Measurements from ENCODE around the gene FGD3. TPM values are rescaled to one million over a fixed set of nuclear protein-coding genes. Genes with fewer than 3 reads are reported as not detected.

FGD3 gene
- total RNA-seq, 2 donors from 2014 or later, result 1.8 to 2.3 TPM

DNA sequence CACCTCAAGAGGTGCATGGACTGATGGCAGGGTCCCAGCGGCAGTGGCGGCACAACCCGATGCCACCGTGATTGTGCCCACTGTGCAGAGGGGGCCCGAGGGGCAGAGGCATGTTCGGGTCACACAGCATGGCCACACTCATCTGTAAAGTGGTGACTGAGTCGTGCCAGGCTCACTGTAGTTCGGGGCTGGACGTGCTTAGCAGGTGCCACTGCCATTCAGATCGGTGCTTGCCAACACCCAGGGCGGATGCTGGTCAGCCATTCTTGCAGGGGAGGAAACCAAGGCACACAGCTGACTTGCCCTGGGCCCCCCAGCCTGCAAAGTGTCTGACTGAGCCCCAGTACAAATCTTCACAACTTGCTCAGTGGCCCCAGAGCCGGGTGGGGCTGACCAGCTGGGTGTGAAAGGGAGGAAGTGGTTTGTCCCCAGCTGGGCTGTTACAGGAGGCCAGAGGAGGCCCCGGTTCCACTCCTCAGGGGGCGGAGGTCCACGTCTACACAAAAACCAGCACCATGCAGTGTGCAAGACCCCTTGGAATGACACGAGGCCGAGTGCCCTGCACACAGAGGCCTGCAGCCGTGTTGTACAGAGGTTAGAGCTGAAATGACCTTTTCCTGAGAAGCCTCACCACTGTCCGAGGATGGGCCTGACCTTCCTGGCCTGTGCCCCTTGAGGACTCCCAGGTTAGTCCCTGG lies 17.9 kb downstream of the FGD3 start:
- Histone ChIP-seq H3K27ac (peak overlapping the region; percentile 71), H3K9ac (ENCODE audit: low read depth in 2 of 2, low read length in 2 of 2) (peak overlapping the region; percentile 60 to 80), H3K4me3 (peak overlapping the region; percentile 32), H3K36me3 (no peaks in the 10 kb centered on the region), H3K9me3 (no peaks in the 10 kb centered on the region), H3K27me3 (no peaks in the 10 kb centered on the region), H3K4me1 (no peaks in the 10 kb centered on the region)
- intact Hi-C loops (cut with DNase I), result no loop called here
- TF ChIP-seq, protein P1, sequence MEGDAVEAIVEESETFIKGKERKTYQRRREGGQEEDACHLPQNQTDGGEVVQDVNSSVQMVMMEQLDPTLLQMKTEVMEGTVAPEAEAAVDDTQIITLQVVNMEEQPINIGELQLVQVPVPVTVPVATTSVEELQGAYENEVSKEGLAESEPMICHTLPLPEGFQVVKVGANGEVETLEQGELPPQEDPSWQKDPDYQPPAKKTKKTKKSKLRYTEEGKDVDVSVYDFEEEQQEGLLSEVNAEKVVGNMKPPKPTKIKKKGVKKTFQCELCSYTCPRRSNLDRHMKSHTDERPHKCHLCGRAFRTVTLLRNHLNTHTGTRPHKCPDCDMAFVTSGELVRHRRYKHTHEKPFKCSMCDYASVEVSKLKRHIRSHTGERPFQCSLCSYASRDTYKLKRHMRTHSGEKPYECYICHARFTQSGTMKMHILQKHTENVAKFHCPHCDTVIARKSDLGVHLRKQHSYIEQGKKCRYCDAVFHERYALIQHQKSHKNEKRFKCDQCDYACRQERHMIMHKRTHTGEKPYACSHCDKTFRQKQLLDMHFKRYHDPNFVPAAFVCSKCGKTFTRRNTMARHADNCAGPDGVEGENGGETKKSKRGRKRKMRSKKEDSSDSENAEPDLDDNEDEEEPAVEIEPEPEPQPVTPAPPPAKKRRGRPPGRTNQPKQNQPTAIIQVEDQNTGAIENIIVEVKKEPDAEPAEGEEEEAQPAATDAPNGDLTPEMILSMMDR (IDR thresholded peaks at IDR 0.05), result no peak
- no peak for DNase-seq

DNA sequence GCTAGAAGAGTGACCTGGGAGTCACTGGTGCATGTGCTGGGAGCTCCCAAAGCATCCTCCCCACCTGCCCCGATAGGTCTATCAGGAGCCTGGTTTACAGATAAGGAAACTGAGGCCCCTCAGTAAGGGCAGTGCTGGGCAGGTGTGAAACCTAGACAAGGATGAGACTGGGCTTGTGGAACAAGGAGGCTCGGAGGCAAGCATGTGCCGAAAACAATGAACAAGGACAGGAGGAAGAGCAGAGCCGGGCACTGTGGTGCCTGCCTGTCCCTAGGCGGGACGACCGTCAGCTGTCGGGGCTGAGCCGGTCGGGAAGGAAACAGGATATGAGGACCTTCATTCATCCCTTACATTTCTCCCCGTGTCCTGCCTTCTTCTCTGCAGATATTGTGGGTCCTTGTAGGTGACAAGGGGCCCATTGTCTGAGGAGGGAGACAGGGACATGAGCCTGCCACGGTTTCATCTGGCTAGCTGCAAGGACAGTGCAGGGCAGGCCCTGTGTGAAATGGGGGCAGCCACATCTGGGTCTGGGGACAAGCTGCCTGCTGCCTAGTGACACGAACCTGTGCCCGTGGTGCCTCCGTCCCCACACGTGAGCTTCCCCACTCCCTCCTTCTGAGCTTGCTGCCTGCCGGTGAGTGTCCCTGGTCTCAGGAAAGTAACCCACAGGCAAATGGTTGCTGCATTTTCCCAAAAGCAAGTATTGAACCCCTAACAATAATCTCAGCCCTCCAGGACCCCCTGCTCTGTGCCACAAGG lies 18.6 kb downstream of the FGD3 start:
- no peaks in the 10 kb centered on the region for H3K36me3 ChIP-seq
- peak overlapping the region; percentile 58 to 60 for H3K9ac ChIP-seq (ENCODE audit: low read depth in 2 of 2, low read length in 2 of 2)
- H3K4me1 ChIP-seq, result no peaks in the 10 kb centered on the region
- peak overlapping the region; percentile 32 for H3K4me3 ChIP-seq
- no peaks in the 10 kb centered on the region for H3K27me3 ChIP-seq
- TF ChIP-seq, protein P1 (IDR thresholded peaks at IDR 0.05), result no peak
- intact Hi-C loops (cut with DNase I), result no loop called here
- DNase-seq, result no peak
- H3K27ac ChIP-seq, result peak overlapping the region; percentile 71
- H3K9me3 ChIP-seq, result no peaks in the 10 kb centered on the region

DNA sequence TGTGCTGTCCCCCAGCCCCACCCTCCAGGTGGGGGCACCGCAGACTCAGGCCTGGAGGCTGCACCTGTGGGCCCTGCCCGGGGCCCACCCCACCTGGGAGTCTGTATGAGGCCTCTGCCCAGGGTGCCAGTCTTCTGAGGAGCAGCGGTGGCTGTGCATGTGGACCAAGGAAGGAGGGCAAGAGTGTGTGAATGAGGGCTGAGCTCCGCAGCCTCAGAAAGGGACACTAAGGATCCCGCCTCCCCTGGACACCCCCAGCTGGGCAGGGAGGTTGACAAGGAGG lies 19.1 kb downstream of the FGD3 start:
- H3K9me3 ChIP-seq, result no peaks in the 10 kb centered on the region
- H3K4me1 ChIP-seq, result no peaks in the 10 kb centered on the region
- intact Hi-C loops (cut with DNase I), result no loop called here
- no peaks in the 10 kb centered on the region for H3K36me3 ChIP-seq
- no peak for DNase-seq
- TF ChIP-seq, protein P1 (IDR thresholded peaks at IDR 0.05), result no peak
- H3K9ac ChIP-seq (ENCODE audit: low read depth in 2 of 2, low read length in 2 of 2), result no peak overlapping the region
- H3K27me3 ChIP-seq, result no peaks in the 10 kb centered on the region
- no peak overlapping the region for H3K27ac ChIP-seq
- H3K4me3 ChIP-seq, result peak overlapping the region; percentile 32

- H3K9ac ChIP-seq (ENCODE audit: low read depth in 2 of 2, low read length in 2 of 2), result no peak overlapping the region
- no peaks in the 10 kb centered on the region for H3K36me3 ChIP-seq
- DNase-seq, result no peak
- intact Hi-C loops (cut with DNase I), result no loop called here
- TF ChIP-seq, protein P1 (IDR thresholded peaks at IDR 0.05), result no peak
- H3K4me3 ChIP-seq, result no peak overlapping the region
- H3K27ac ChIP-seq, result no peak overlapping the region
- no peaks in the 10 kb centered on the region for H3K9me3 ChIP-seq
- H3K4me1 ChIP-seq, result no peaks in the 10 kb centered on the region
- H3K27me3 ChIP-seq, result no peaks in the 10 kb centered on the region
Observed at GRCh38 chr9:92968081-92968480, 20.8 kb downstream of the FGD3 start.

DNA sequence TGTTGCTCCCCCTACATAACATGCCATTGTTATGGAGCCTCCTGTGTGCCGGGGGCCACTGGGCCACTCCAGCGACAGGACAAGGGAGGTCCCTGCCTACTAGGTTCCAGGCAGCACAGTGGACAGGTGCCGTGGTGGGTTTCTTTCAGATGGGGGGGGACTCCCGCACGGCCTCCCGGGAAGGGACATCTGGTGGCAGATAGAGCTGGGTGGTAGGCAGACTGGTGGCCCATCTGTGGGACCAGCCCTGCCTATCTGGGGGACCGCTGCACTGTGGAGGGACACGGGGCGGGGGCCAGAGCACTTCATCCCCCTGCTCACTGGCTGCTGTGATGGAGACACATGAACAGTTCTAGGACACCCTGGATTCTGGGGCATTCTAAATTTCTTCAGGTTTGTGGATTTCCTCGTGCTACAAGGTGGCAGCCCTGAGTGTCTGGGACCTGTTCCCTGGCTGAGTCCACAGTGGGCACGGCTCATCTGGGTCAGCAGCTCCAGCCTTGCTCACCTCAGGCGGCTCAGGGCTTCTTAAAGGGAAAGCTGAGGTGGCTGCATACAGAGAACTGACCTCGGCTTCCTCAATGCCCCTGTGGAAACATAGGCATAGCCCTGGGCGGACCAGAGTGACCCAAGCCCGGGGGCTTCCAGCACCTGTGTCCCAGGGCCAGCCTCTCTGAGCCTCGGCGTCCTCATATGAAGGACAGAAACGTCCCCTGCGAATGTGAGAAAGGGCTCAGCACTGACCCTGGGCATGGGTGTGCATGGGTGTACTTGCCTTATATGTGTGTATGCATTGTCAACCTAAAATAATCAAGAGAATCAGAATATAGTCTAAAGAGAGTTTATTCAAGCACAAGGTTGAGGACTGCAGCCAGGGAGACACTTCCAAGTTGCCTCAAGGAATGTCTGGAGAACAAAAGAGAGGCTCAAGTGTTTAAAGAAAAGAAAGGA lies 22.5 kb downstream of the FGD3 start:
- TF ChIP-seq, protein P1 (IDR thresholded peaks at IDR 0.05), result no peak
- H3K9me3 ChIP-seq, result no peaks in the 10 kb centered on the region
- intact Hi-C loops (cut with DNase I), result no loop called here
- no peak overlapping the region for H3K4me3 ChIP-seq
- no peak overlapping the region for H3K27ac ChIP-seq
- H3K27me3 ChIP-seq, result no peaks in the 10 kb centered on the region
- DNase-seq, result no peak
- no peaks in the 10 kb centered on the region for H3K36me3 ChIP-seq
- H3K4me1 ChIP-seq, result no peaks in the 10 kb centered on the region
- H3K9ac ChIP-seq (ENCODE audit: low read depth in 2 of 2, low read length in 2 of 2), result no peak overlapping the region
